T follicular helper cell (primary cell): ENCODE data around the gene TMEM218.

Experiments used
- DNase-seq: peaks from one replicate; pipeline ENCODE4 v3.0.0-alpha.2; 2020; ENCODE audit warnings: low read depth
- total RNA-seq, 2 experiments: gene quantifications; one replicate each; lab custom pipeline; 2026; lab: John Stamatoyannopoulos, UW

TMEM218 gene
- 10.4 to 16.7 reads per million in 2 experiments for total RNA-seq

DNA sequence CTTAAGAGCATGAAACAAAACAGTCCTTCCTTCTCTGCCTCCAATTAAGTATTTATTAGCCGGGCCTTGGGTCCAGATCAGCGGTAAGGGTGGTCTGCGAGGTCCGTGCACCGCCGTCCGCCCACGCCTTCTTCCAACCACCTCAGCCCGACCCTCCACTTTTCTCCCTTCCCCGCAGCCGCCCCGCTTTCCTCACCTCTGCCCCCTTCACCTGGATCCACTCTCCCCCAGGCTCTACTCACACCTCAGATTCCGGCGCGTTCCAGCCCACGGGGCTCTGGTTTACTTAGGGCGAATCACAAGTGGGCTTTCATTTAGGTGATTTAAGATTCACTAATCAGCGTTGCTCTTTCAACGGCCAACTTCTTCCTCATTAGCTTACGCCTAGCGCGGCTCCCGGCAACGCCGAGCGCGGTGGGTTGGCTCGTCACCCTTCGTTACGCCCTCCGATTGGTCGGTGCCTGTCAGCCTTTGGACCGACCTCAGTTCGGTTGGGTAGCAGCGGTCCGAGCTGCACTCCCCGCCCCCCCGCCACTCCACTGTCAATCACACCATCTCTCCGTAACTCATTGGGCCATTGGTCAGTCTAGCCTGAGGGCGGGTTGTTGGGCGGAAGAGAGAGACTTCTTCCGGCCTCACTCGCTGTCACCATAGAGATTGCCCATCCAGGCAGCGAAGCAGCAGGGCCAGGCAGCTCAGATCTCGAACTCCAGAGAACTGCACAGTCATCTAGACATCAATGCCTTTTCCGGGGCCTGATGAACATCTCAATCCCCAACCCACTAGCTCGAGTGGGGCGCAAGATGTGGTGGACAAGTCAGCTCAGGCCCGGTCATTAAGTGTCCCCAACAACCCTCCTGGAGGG is at the start of gene TMEM218:
Gene TMEM218, minus strand, starts transcription at position 284 of the 865 bp plus-strand sequence. CDS start 9,385 bp downstream, outside the sequence.
- DNase-seq: peak; percentile 87

DNA sequence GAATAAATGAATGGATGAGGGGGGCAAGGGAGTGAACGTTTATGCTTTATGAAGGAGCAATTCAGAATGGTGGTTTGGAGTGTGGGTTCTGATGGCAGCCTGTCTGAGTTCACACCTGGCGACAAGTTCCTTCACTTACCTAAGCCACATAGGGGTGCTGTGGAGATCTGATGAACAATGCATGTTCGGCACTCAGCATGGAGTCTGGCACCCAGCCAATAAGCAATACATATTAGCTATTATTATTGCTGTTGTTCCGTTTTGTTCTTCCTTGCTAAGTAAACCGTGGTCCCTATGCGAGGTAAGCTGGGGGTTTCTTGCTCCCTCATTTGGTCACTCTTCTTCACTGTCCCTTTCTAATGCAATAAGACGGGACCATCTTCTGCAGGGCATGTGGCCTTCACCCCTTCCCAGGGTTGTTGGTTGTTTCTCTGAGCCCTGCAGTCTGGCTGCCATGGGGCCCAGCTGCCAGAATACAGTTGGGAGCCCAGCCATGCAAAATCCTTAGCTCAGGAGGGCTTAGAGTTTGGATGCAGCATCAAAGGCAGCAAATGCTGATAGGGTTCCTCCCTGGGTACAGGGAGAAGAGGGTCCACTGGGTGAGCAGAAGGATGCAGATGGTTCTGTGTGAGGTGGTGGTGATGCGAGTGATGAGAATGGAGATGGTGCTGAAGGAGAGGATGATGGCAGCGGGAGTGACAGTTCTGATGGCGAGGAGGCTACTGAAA is 46.7 kb upstream of the TMEM218 start:
- no peak for DNase-seq

DNA sequence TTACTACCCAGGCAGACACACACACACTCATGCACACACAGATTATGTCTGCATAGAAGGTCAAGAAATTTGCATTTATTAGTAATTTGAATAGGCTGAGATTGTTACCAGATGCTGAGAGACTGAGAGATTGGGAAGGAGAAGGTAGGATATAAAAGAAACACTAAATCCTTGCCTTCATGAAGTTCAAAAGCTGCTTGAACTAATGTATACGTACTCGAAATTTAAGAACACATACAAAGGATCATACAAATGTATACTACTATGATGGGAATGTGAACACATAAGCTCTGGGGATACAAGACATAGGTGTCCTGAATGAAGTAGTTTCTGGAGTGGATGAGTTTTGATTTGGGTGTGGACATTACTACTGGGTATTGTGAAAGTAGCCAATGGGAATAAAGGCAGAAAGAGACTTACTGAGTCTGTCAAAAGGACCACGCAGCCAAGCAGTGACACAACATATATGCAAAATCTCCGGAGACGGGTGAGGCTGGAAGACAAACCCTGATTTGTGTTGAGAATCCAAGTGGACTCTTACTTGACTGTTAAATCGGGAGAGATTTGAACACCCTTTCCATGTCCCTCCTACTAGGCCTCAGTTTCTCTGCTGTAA is 45.8 kb upstream of the TMEM218 start:
- no peak for DNase-seq

DNA sequence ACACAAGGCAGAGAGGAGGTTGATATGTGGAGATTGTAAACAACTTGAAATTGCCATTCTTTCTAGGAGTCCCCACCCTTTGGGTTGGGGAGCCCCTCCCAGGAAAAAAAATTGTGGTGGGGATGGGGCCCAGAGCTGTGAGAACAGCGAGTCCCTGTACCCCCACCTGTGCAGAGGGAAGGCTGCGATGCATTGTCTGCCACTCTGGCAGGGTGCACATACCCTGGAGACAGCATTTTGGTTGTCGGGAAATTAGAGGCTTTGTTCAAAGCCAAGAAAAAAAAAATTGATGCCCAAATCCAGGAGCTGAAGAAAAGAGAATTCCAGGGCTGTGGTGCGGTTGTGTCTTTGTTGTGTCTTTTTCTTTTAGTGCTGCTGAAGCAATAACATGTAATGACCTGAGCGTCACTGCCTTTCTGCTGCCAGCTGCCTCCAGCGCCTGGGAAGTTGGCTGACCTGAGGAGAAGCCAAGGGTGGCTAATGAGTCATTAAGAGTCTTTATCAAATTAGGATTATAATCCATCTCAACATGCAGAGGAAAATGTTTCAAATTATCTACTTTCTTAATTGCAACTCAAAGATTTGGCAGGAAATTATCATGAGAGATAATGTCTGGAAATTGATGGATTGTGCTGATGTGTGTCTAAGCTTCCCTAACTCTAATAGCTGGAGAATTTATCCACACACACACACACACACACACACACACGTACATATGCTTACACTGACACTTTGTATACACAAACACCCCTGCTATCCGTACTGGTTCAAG is 45.1 kb upstream of the TMEM218 start:
- no peak for DNase-seq

DNA sequence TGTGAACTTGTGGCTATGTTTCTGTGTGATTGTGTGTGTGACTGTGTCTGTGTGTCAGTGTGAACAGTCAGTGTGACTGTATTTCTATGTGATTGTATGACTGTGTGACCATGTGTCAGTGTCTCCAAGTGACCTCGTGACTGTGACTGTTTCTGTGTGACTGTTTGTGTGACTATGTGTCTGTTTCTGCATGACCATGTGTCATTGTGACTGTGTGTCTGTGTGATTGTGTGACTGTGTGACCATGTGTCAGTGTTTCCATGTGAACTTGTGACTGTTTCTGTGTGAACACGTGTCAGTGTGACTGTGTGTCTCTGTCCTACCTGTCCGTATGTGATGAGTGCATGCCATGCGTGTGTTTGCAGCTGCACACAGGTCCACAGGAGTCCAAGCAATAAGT is 44.3 kb upstream of the TMEM218 start:
- DNase-seq: no peak

DNA sequence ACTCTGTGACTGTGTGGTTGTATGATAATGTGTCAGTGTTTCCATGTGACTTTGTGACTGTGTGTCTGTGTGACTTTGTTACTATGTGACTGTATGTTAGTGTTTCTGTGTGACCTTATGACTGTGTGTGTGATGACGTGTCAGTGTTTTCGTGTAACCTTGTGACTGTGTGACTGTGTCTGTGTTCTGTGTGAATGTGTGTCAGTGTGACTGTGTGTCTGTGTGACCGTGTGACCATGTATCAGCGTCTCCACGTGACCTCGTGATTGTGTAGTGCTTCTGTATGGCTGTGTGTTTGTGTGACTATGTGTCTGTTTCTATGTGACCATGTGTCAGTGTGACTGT is 43.6 kb upstream of the TMEM218 start:
- DNase-seq: no peak

DNA sequence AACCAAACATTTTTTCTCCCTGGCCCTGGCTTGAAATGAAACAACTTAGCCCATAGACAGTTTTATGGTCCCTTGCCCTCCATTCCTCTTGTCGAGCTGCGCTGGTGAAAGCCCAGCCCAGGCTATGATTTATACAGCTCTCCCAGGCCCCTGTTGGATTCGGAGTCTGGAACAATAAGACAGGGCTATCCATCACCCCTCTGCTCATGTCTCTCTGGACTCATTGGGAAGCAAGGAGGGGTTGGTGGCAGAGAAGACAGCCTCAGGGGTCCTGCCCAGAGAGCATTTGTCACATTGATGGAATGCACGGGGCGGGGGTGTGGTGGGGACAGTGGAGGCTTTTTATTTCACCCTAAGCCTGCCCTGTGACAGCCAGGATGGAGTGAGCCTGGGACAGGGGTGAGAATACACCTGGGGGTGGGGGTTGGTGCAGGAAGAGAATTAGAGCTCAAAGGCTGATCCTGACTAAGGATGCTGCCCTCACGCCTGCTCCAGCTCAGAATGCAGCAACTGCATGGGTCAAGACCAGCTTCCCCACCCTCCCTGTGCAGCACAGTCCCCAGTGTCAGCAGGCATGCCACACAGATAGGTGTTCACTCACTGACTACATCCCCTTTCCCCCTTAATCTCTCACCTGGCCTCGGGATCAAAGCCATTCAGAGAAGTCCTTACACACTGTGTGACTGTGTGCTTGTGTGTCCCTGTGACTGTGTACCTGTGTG is 43.1 kb upstream of the TMEM218 start:
- DNase-seq: no peak

DNA sequence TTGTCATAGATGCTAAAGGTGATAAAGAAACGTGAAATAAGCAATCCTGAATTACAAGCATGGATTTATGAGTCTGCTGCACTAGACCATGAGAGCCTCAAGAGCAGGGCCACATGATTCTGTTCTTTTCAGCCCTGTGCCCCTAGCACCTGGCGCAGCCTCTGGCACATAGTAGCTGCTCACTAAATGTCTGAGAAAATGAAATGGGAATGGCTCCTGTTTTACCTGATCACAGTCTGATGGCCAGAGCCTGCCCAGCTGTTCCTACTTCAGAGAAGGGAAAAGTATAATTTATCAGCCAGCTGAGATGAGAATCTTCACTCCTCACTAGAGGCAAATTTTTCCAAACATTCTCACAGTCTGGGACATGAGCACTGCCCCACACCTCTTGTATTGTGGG is 42.4 kb upstream of the TMEM218 start:
- DNase-seq: no peak

DNA sequence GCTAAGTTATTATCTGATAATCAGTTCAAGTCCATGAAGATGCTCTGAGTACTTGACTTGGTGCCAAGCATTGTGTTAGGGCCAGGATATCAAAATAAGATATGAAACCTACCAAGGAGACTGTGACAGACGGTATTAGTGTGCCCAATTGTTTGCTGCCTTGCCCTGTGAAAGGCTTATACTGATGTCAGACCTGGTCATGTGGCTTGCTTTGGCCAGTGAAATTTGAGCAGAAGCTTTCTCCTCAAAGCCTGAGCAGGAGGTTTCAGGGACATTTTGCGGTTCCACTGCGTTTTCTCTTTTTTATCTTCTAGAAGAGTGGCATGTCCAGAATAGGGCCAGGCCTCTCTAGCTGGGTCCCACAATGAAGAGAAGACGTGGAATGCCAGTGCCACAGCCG is 37.3 kb upstream of the TMEM218 start:
- no peak for DNase-seq

DNA sequence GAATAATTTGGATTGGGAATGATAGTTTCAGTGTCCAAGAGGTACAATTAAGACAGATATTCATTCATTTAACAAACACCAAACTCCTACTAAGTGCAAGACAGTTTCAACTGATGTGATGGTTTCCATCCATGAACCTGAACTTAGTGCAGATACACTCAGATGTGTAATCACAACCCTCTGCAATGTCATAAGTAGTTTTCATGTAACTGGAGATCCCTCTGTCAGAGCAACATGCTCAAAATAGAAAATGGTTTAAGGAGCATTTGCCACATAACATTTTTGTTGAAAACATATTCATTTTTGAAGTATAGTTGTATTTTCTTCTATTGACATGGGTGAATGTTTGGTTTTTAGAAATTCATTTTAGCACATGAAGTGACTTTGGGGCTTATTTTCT is 36.6 kb upstream of the TMEM218 start:
- DNase-seq: no peak

DNA sequence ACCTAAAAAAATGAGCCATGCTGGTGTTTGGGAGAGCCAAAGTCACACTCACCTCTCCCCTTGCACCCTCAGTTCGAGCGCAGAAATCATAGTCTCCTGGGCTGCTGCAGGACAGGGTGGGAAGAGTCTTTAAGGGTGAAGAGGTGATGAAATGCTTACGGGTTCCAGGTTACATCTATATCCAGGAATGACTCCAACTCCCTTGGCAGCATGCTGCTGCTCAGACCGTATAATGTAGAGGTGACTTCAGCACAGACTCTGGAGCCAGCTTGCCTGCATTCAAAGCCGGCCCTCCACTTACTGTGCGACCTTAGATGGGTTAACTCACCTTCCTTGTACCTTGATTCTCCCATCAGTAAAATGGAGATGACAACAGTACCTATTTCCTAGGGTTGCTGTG is 35.9 kb upstream of the TMEM218 start:
- no peak for DNase-seq

DNA sequence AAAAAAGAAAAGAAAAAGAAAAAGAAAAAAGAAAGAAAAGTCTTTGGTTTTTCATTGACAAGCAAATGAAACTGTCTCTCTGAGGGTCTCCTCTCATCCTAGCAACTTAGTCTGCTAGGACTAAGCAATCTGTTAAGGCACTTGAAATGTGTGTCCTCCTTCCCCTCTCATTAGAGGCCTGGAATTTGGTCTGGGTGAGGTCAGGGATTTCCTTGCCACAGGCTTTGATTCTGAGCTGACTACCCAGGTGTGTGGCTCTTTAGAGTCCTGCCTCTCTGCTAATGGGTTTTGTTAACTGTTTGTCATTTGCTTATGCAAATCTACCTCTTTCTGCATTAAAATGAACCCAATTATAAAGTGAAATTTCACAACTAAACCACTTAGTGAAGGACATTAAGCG is 34.8 kb upstream of the TMEM218 start:
- no peak for DNase-seq

DNA sequence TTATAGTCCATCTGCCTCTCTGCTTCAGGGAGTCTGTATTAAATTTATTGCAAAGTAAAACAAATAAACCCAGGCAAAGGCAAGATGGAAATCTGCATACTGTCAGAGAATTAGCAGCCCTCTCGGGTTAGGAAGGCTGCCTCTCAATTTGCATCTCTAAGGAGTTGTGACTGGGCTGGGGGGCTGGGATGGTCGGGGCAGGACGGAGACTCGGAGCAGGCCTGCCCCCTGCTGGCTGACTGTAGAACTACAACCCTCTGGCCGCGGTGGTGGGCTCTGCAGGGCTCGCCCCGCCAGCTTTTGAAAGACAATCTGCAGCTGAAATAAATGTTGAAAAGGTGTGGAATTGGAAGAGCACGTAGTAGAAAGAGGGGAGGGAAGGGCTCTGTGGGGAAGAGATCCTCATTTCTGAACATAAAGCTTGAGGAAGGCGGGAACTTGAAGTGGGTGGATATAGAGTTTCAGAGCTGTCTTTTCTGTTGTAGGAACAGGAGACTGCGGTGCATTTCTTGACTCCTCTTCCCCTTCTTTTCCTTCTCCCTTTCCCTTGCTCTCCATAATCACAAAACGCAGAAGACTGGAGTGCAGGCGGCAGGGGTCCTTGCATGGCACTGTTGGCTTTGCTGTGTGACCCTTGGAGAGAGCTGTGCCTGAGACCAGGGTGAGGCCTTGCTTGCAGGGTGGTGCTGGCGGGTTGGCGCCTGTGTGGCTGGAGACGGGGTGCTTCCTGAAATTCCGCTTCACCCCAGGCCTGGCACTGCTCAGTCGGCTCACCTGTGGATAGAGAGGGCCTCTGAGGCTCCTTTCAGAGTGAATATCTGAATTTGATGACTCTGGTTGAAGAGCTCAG is 30.5 kb upstream of the TMEM218 start:
- DNase-seq: peak; percentile 33

DNA sequence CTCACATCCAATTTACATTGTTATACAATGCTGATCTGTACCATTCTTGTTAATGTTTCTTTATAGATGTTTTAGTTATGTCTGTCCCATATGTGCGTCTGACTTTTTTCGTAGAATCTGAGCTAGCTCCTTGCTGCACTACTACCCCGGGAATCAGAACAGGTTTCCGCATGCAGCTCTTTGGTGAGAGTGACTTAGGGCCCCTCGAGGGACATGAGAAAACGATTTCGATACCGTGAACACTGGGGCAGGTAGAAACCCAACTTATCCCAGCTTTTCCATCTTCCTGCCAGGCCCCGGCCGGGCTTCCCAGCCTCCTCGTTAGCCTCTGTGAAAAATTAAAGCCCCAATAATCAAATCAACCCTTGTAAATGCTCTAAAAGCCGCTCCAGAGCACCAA is 29.8 kb upstream of the TMEM218 start:
- DNase-seq: no peak

DNA sequence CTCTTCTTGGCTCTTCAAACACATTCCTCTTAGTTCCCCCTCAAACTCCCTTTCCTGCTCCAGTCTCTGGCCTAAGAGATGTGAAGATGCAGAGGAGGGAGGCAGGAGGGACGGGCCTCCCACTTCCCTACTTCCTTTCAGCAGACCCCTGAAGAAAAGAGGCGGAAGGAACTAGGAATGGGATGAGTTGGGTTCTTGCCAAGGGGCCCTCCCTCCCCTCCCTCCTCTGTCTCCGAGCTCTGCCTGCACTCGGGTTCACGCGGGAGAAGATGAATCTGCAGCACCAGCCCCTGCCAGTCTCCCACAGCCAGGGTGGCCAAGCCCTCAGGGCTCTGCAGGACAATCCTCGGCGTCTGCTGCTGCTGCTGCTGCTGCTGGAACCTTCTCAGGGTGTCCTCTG is 28.8 kb upstream of the TMEM218 start:
- DNase-seq: no peak

DNA sequence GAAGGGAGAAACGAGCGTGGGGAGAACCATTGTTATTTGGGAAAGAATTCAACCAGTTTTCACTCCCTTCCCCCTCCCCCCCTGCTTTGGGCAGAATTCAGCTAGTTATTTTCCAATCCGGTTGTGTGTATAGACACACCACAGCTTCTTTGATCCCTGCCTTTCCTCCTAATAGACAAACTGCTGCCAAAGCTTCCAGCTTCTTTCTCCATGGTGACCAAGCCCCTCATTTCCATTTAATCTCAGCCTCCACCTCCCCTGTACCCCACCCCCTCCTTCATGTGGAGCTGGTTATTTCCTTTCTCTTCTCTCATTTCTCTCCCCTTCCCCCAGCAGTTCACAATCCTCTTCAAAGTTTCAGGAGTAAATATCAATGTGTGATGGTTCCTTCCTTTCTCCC is 28.4 kb upstream of the TMEM218 start:
- DNase-seq: no peak

DNA sequence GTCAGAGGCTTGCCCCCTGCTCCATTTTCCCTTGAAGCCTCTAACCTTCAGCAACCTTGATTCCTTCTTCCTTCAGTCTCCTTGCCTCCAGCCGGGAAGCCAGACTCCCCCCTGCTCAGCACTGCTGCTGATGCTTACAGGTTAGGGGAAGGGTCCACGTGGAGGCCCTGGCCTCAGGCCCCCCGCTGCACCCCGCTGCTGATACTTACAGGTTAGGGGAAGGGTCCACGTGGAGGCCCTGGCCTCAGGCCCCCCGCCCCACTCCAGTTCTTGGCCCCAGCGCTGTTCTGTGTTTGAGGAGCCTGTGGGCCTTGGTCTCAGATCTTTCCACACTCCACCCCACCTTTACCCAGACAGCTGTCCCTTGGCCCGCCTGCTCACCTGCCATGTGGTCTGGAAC is 27.5 kb upstream of the TMEM218 start:
- no peak for DNase-seq

DNA sequence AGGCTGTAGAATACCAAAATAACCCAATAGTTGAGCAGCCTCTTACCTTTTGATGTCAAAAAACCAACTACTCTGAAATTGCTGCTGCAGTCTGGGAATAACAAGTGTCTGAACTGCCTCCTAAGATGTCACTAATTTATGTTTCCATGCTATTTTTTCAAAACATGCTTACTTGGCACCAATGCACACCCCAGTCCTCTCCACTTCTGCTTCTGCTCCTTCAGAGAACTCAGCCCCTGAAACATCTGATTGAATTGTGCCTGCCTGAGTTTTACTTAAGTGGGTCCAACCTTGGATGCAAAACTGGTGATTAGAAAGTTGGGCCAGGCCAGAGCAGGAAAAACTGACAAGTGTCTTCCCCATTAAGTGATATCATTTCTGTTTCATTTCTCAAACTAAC is 24.6 kb upstream of the TMEM218 start:
- DNase-seq: no peak

DNA sequence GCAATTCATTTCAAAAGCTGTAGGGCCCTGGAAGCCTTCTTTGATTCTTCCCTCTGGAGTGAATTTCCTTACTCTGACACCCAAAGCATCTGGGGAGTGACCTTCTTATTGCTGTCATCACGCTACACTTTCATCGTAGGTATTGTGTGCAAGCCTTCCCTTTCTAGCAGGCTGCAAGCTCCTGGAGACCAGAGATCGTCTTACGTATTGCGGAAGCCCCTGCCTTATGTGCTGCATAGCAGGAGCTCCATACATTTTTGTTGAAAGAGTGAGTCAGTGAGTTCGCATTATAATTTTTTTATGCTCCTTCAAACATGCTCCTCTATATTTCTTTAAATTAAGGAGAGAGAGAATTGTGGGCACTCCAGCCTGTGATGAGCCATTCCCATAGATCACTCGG is 21.2 kb upstream of the TMEM218 start:
- DNase-seq: no peak

DNA sequence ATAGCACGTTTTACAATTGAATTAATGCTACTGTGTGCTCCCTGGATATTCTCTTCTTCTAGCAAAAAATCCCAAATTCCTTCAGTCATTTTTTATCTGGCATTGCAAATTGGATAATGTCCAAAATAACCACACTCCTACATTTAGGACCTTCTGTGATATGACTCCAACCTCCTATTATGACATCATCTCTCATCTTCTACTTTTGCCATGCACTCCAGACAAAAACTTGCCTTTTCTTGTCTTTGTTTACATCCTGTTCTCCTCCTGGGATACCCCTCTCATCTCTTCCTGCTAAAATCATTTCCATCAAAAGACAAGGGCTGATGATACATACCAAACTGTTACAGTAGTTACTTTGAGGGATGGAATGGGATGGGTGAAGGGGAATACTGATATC is 20.6 kb upstream of the TMEM218 start:
- DNase-seq: no peak
